Duodenal mucosa (tissue), 2 donors: Measurements from ENCODE around the gene ELMO1.

Experiments
- H3K27ac ChIP-seq: one replicate; pipeline ENCODE4 v1.7.0; 2013; ENCODE audit warnings: low read depth, low read length
- H3K27me3 ChIP-seq, 2 donors: one replicate each; pipeline ENCODE4 v1.7.0; 2013; ENCODE audit warnings: low read length in 2 of 2, control low read depth in 1 of 2; ENCODE audit not compliant: insufficient read depth in 2 of 2, control insufficient read depth in 1 of 2
- H3K36me3 ChIP-seq, 2 donors: one replicate each; pipeline ENCODE4 v1.7.0; 2013; ENCODE audit warnings: low read length in 2 of 2, control low read depth in 1 of 2; ENCODE audit not compliant: insufficient read depth in 2 of 2, control insufficient read depth in 1 of 2
- H3K4me1 ChIP-seq, 2 donors: one replicate each; pipeline ENCODE4 v1.7.0; 2013; ENCODE audit warnings: low read length in 2 of 2, control low read depth in 1 of 2; ENCODE audit not compliant: insufficient read depth in 2 of 2, control insufficient read depth in 1 of 2
- H3K4me3 ChIP-seq, 2 donors: one replicate each; pipeline ENCODE4 v1.7.0; 2013; ENCODE audit warnings: low read length in 2 of 2, low read depth in 1 of 2
- H3K9ac ChIP-seq, 2 donors: one replicate each; pipeline ENCODE4 v1.7.0; 2013; ENCODE audit warnings: low read length in 2 of 2, low read depth in 1 of 2
- H3K9me3 ChIP-seq, 2 donors: one replicate each; pipeline ENCODE4 v1.7.0; 2013; ENCODE audit warnings: low read length in 2 of 2, control low read depth in 1 of 2; ENCODE audit not compliant: control insufficient read depth in 1 of 2

ELMO1 gene

GRCh38 chr7:36939816-36940215 lies 508.8 kb downstream of the ELMO1 start:
- peaks cover 0 to 5% of the 10 kb centered on the region in 2 donors for H3K4me1 ChIP-seq
- no peaks in the 10 kb centered on the region for H3K36me3 ChIP-seq
- H3K27me3 ChIP-seq = no peaks in the 10 kb centered on the region
- H3K9me3 ChIP-seq = peaks cover 34 to 37% of the 10 kb centered on the region in 2 donors
- H3K9ac ChIP-seq = no peak overlapping the region
- H3K27ac ChIP-seq = no peak overlapping the region
- H3K4me3 ChIP-seq = no peak overlapping the region

GRCh38 chr7:36937754-36938563 lies 510.7 kb downstream of the ELMO1 start:
- Histone ChIP-seq H3K4me3 (no peak overlapping the region), H3K27me3 (no peaks in the 10 kb centered on the region), H3K27ac (no peak overlapping the region), H3K36me3 (no peaks in the 10 kb centered on the region), H3K9ac (no peak overlapping the region), H3K4me1 (peaks cover 0 to 2% of the 10 kb centered on the region in 2 donors), H3K9me3 (peaks cover 34 to 37% of the 10 kb centered on the region in 2 donors)

GRCh38 chr7:36931892-36932291 lies 516.8 kb downstream of the ELMO1 start:
- no peak overlapping the region for H3K9ac ChIP-seq
- H3K27ac ChIP-seq = no peak overlapping the region
- H3K27me3 ChIP-seq = no peaks in the 10 kb centered on the region
- no peak overlapping the region for H3K4me3 ChIP-seq
- no peaks in the 10 kb centered on the region for H3K4me1 ChIP-seq
- peaks cover 12 to 15% of the 10 kb centered on the region in 2 donors for H3K9me3 ChIP-seq
- no peaks in the 10 kb centered on the region for H3K36me3 ChIP-seq

- Histone ChIP-seq H3K4me3 (no peak overlapping the region), H3K9me3 (no peaks in the 10 kb centered on the region), H3K4me1 (no peaks in the 10 kb centered on the region), H3K27ac (no peak overlapping the region), H3K9ac (no peak overlapping the region), H3K27me3 (no peaks in the 10 kb centered on the region), H3K36me3 (no peaks in the 10 kb centered on the region)
Measured at GRCh38 chr7:36929791-36930190, 518.9 kb downstream of the ELMO1 start.

- Histone ChIP-seq H3K36me3 (no peaks in the 10 kb centered on the region), H3K4me1 (peaks cover 0 to 5% of the 10 kb centered on the region in 2 donors), H3K27ac (no peak overlapping the region), H3K9ac (no peak overlapping the region), H3K27me3 (no peaks in the 10 kb centered on the region), H3K9me3 (no peaks in the 10 kb centered on the region), H3K4me3 (no peak overlapping the region)
Measured at GRCh38 chr7:36928718-36929117, 519.9 kb downstream of the ELMO1 start.

GRCh38 chr7:36928311-36928710 lies 520.4 kb downstream of the ELMO1 start:
- Histone ChIP-seq H3K27me3 (no peaks in the 10 kb centered on the region), H3K36me3 (no peaks in the 10 kb centered on the region), H3K27ac (no peak overlapping the region), H3K4me1 (peaks cover 0 to 5% of the 10 kb centered on the region in 2 donors), H3K9ac (no peak overlapping the region), H3K4me3 (no peak overlapping the region), H3K9me3 (no peaks in the 10 kb centered on the region)

GRCh38 chr7:36925691-36926090 lies 523.0 kb downstream of the ELMO1 start:
- peaks cover 0 to 5% of the 10 kb centered on the region in 2 donors for H3K4me1 ChIP-seq
- H3K9ac ChIP-seq = no peak overlapping the region
- H3K36me3 ChIP-seq = no peaks in the 10 kb centered on the region
- no peak overlapping the region for H3K4me3 ChIP-seq
- no peak overlapping the region for H3K27ac ChIP-seq
- H3K9me3 ChIP-seq = no peaks in the 10 kb centered on the region
- H3K27me3 ChIP-seq = no peaks in the 10 kb centered on the region

- H3K36me3 ChIP-seq = no peaks in the 10 kb centered on the region
- H3K9ac ChIP-seq = no peak overlapping the region
- H3K4me3 ChIP-seq = no peak overlapping the region
- peaks cover 0 to 5% of the 10 kb centered on the region in 2 donors for H3K4me1 ChIP-seq
- H3K27me3 ChIP-seq = no peaks in the 10 kb centered on the region
- H3K27ac ChIP-seq = no peak overlapping the region
- H3K9me3 ChIP-seq = no peaks in the 10 kb centered on the region
Measured at GRCh38 chr7:36925207-36925606, 523.5 kb downstream of the ELMO1 start.

GRCh38 chr7:36923943-36924436 lies 524.7 kb downstream of the ELMO1 start:
- H3K36me3 ChIP-seq = no peaks in the 10 kb centered on the region
- H3K4me3 ChIP-seq = no peak overlapping the region
- peaks cover 0 to 5% of the 10 kb centered on the region in 2 donors for H3K4me1 ChIP-seq
- H3K9me3 ChIP-seq = no peaks in the 10 kb centered on the region
- no peak overlapping the region for H3K27ac ChIP-seq
- H3K9ac ChIP-seq = no peak overlapping the region
- H3K27me3 ChIP-seq = no peaks in the 10 kb centered on the region

GRCh38 chr7:36923185-36923584 lies 525.5 kb downstream of the ELMO1 start:
- H3K27me3 ChIP-seq = no peaks in the 10 kb centered on the region
- H3K36me3 ChIP-seq = no peaks in the 10 kb centered on the region
- H3K9ac ChIP-seq = no peak overlapping the region
- H3K4me1 ChIP-seq = peaks cover 0 to 5% of the 10 kb centered on the region in 2 donors
- no peak overlapping the region for H3K27ac ChIP-seq
- no peak overlapping the region for H3K4me3 ChIP-seq
- no peaks in the 10 kb centered on the region for H3K9me3 ChIP-seq
